Left forelimb (tissue), 1 donor: ENCODE results near the gene MASP2.
"Not testable (repeated sequence)": the region's sequence is repeated elsewhere in the genome, so short reads cannot be mapped to it uniquely, and the experiment has no call there.

Source experiments
- DNase-seq: peaks from one replicate; pipeline ENCODE4 v3.0.0-alpha.2; 2018; ENCODE audit warnings: low spot score

The MASP2 gene

GRCh38 chr1:11058595-11059154, 11.6 kb upstream of the MASP2 start:
- DNase-seq = no peak

GRCh38 chr1:11058026-11058425, 11.0 kb upstream of the MASP2 start:
- DNase-seq = no peak

- DNase-seq = no peak
Measured at GRCh38 chr1:11057477-11057876, 10.4 kb upstream of the MASP2 start.

- DNase-seq = no peak
Measured at GRCh38 chr1:11056504-11056903, 9.5 kb upstream of the MASP2 start.

- no peak for DNase-seq
Measured at GRCh38 chr1:11055676-11056075, 8.6 kb upstream of the MASP2 start.

- no peak for DNase-seq
Measured at GRCh38 chr1:11054666-11055065, 7.6 kb upstream of the MASP2 start.

GRCh38 chr1:11054181-11054580, 7.1 kb upstream of the MASP2 start:
- no peak for DNase-seq

- no peak for DNase-seq
Measured at GRCh38 chr1:11053758-11054137, 6.7 kb upstream of the MASP2 start.

- no peak for DNase-seq
Measured at GRCh38 chr1:11052839-11053757, 6.1 kb upstream of the MASP2 start.

GRCh38 chr1:11051781-11052511, 4.9 kb upstream of the MASP2 start:
- no peak for DNase-seq

- not testable (repeated sequence) for DNase-seq
Measured at GRCh38 chr1:11051121-11051520, 4.1 kb upstream of the MASP2 start.

- no peak for DNase-seq
Measured at GRCh38 chr1:11046270-11046566, 821 bp downstream of the MASP2 start.

- DNase-seq = no peak
Measured at GRCh38 chr1:11045428-11046269, 1.4 kb downstream of the MASP2 start.

GRCh38 chr1:11044849-11045427, 2.1 kb downstream of the MASP2 start:
- no peak for DNase-seq

- DNase-seq = no peak
Measured at GRCh38 chr1:11044086-11044848, 2.8 kb downstream of the MASP2 start.

GRCh38 chr1:11042995-11043874, 3.8 kb downstream of the MASP2 start:
- peak; percentile 52 for DNase-seq

GRCh38 chr1:11042065-11042464, 5.0 kb downstream of the MASP2 start:
- DNase-seq = peak; percentile 15

- DNase-seq = no peak
Measured at GRCh38 chr1:11041048-11041447, 6.0 kb downstream of the MASP2 start.

- peak; percentile 23 for DNase-seq
Measured at GRCh38 chr1:11040105-11040429, 7.0 kb downstream of the MASP2 start.
